HUES64 (cell line): ENCODE results near the gene FHIT.

Experiments used
- H3K27ac ChIP-seq: 2 replicates; pipeline ENCODE4 v1.7.0; 2013; ENCODE audit warnings: low read depth, low read length, inconsistent platforms
- H3K27me3 ChIP-seq: 2 replicates; pipeline ENCODE4 v1.6.1; 2013; ENCODE audit warnings: mild to moderate bottlenecking, low read length; ENCODE audit not compliant: insufficient read depth
- H3K36me3 ChIP-seq: 2 replicates; pipeline ENCODE4 v1.6.1; 2013; ENCODE audit warnings: mild to moderate bottlenecking, low read length; ENCODE audit not compliant: insufficient read depth
- H3K4me1 ChIP-seq: 2 replicates; pipeline ENCODE4 v1.6.1; 2013; ENCODE audit warnings: mild to moderate bottlenecking, low read length, moderate library complexity; ENCODE audit not compliant: insufficient read depth
- H3K4me3 ChIP-seq: 2 replicates; pipeline ENCODE4 v1.5.1; 2013; ENCODE audit warnings: mild to moderate bottlenecking, low read length, moderate library complexity
- H3K9ac ChIP-seq: 2 replicates; pipeline ENCODE4 v1.6.1; 2013; ENCODE audit warnings: mild to moderate bottlenecking, low read depth, low read length
- H3K9me3 ChIP-seq: 2 replicates; pipeline ENCODE4 v1.6.1; 2013; ENCODE audit warnings: low read depth, low read length; ENCODE audit not compliant: insufficient read depth
- WGBS: fragments of 150-250, 120-280 bp; methylation state at CpG from one replicate; pipeline ENCODE4 v1.1.7; 2013; ENCODE audit warnings: missing lambda C conversion rate; 5-methylcytosine and 5-hydroxymethylcytosine counted together

The FHIT gene

DNA sequence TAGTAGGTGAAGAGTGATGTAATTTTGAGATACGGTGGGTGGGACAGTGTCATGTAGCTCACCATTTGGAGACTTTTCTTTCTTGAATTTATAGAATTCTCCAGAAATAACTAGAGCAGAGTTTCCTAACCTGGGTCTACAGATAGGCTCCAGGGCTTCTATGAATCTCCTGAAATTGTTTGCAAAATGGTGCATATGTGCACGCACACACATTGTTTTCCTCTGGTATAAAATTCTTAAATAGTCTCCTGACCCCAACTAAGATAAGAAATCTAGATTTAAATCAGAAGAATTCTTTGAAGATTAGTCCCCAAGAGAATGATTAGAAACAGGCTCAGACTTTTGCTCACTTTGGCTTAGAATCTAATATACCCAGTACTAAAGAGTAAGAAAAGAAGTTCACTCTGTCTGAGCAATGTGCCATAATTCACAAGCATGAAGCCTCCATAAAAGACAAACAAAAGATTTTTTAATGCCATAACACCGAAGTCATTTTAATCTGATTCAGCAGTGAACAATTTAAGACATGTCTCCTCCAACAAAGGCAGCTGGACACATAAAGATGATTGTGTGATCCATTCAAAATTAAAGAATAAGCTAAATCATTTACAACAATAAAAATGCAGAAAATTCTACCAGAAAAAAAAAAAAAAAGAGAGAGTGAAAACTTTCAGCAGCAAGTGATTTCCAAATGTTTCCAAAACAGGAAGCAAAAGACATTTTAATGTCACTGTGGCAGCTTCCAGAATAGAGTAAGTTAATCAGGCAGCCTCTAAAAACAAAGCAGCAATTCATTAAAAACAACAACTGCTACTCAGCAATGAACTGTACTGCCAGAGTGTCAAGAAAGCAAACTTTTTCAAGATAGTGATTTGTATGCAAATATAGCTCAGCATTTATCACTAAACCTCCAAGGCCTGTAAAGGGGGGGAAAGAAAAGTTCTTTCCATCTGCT is 1225.9 kb downstream of the FHIT start:
- H3K27me3 ChIP-seq: no peaks in the 10 kb centered on the region
- no peak overlapping the region for H3K27ac ChIP-seq
- no peak overlapping the region for H3K9ac ChIP-seq
- WGBS: 95% methylated on average over 3 of the region's 3 CpGs
- H3K4me1 ChIP-seq: no peaks in the 10 kb centered on the region
- H3K36me3 ChIP-seq: no peaks in the 10 kb centered on the region
- H3K9me3 ChIP-seq: no peaks in the 10 kb centered on the region
- no peak overlapping the region for H3K4me3 ChIP-seq

DNA sequence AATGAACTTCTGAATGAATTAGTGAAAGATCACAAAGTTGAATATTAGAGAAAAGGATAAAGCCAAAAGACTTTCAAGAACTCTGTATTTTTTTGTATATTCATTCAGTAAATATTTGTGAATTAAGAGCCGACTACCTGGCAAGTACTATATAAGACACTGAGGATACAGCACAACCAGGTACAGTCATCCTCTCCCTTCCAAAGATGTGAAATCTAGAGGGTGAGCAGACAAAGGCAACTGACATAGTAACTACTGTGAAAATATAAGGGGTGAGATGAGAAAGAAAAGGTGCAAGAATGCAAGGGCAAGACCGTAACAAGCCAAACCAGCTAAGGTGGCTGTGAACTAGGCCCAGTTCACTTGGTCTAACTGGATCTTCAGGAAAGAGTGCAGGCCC is 1226.9 kb downstream of the FHIT start:
- WGBS: 90% methylated on average over 1 of the region's 2 CpGs
- no peak overlapping the region for H3K9ac ChIP-seq
- H3K4me1 ChIP-seq: no peaks in the 10 kb centered on the region
- no peaks in the 10 kb centered on the region for H3K36me3 ChIP-seq
- no peak overlapping the region for H3K4me3 ChIP-seq
- H3K27ac ChIP-seq: no peak overlapping the region
- H3K27me3 ChIP-seq: no peaks in the 10 kb centered on the region
- H3K9me3 ChIP-seq: no peaks in the 10 kb centered on the region

GRCh38 chr3:60023189-60023588 is 1228.1 kb downstream of the FHIT start:
- Histone ChIP-seq H3K4me1 (no peaks in the 10 kb centered on the region), H3K27ac (no peak overlapping the region), H3K9ac (no peak overlapping the region), H3K36me3 (no peaks in the 10 kb centered on the region), H3K4me3 (no peak overlapping the region), H3K9me3 (no peaks in the 10 kb centered on the region), H3K27me3 (no peaks in the 10 kb centered on the region)

DNA sequence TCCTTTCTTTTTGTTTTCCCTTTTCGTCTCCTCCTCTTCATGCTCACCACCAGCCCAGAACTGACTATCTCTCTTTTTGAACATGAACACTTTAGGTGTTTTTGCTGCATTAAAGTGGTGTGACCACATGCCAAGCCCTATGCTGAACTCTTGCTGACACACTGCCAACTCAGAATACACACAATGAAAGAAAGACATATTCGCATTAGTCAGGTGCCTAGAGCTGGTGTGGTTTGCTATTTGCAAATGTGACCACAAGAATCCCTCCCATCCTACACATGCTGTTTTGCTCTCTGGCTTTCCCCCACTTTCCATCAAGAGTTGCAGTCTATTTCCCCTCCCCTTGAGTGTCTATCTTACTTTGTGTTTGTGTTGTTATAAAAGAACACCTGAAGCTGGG is 1233.6 kb downstream of the FHIT start:
- WGBS: 97% methylated on average over 2 of the region's 2 CpGs

GRCh38 chr3:60015032-60015705 is 1236.1 kb downstream of the FHIT start:
- H3K9me3 ChIP-seq: no peaks in the 10 kb centered on the region
- H3K4me1 ChIP-seq: peaks cover 10% of the 10 kb centered on the region
- no peak overlapping the region for H3K9ac ChIP-seq
- no peaks in the 10 kb centered on the region for H3K27me3 ChIP-seq
- H3K36me3 ChIP-seq: no peaks in the 10 kb centered on the region
- no peak overlapping the region for H3K4me3 ChIP-seq
- no peak overlapping the region for H3K27ac ChIP-seq
- 92% methylated on average over 6 of the region's 6 CpGs for WGBS

More for the DNA sequence above, 1233.6 kb downstream of the FHIT start:
- no peak overlapping the region for H3K9ac ChIP-seq
- no peaks in the 10 kb centered on the region for H3K36me3 ChIP-seq
- H3K27ac ChIP-seq: no peak overlapping the region
- H3K27me3 ChIP-seq: no peaks in the 10 kb centered on the region
- H3K4me3 ChIP-seq: no peak overlapping the region
- H3K4me1 ChIP-seq: no peaks in the 10 kb centered on the region
- H3K9me3 ChIP-seq: no peaks in the 10 kb centered on the region

DNA sequence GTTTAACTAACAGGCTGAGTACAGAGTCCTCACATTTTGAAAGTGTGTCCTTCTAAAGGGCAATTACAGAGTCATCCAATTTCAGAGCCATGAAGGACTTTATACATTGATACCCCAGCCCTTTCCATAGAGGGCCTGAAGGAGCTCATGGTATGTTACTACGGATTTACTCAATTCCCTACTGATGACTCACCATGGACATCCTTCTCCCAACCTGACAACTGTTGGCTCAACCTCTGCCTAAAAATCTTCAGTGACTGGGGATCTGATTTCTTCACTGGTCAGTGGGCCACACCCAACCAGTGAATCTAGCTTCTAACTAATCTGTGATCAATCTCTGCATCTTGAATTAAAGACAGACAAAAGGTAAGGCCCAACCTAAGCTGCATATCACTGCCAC is 1238.0 kb downstream of the FHIT start:
- 91% methylated on average over 1 of the region's 1 CpG for WGBS
- H3K27ac ChIP-seq: no peak overlapping the region
- peaks cover 15% of the 10 kb centered on the region for H3K4me1 ChIP-seq
- no peaks in the 10 kb centered on the region for H3K27me3 ChIP-seq
- no peaks in the 10 kb centered on the region for H3K36me3 ChIP-seq
- H3K9ac ChIP-seq: no peak overlapping the region
- no peak overlapping the region for H3K4me3 ChIP-seq
- H3K9me3 ChIP-seq: no peaks in the 10 kb centered on the region

DNA sequence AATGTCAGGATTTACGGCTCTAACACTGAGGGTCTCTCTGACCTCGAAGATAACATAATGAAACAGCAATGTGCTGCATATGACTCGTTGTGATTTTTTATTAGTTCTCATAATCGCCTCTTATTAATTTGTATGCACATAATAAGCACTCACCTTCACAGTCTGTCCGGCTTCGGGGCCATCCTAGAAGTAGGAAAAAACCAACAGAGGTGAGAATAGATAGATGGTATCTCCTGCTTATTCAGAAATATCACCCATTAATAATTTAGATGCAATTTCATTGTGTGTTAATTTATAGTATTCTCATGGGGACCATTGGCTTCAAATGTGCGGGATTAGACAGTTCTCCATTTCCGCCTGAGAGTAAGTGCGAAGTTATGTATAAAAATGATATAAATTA is 1240.0 kb downstream of the FHIT start:
- H3K4me3 ChIP-seq: no peak overlapping the region
- no peaks in the 10 kb centered on the region for H3K36me3 ChIP-seq
- no peak overlapping the region for H3K9ac ChIP-seq

DNA sequence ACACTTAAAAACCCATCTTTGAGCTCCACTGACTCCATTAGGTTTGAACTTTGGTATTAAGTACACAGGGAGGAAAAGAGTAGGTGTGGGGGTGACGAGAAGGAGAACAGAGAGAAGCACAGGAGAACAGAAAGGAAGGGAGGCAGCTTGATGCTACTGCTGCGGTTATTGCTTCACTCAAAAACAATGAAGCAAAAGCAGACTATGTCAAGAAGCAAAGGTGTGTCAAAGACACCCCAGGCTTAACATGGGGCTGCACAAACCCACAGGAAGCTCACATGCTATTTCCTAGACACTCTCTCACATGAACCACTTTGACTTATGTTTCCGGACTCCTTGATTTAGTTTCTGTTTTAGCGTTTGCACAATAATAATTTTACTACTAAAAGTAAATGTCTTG is 1240.5 kb downstream of the FHIT start:
- H3K9ac ChIP-seq: no peak overlapping the region
- no peak overlapping the region for H3K27ac ChIP-seq

More for the DNA sequence above, 1240.0 kb downstream of the FHIT start:
- no peaks in the 10 kb centered on the region for H3K9me3 ChIP-seq
- H3K4me1 ChIP-seq: peaks cover 15% of the 10 kb centered on the region
- H3K27ac ChIP-seq: no peak overlapping the region
- no peaks in the 10 kb centered on the region for H3K27me3 ChIP-seq
- WGBS: 93% methylated on average over 6 of the region's 9 CpGs

GRCh38 chr3:60009931-60010478 is 1241.2 kb downstream of the FHIT start:
- 79% methylated on average over 3 of the region's 3 CpGs for WGBS

More for the DNA sequence above, 1240.5 kb downstream of the FHIT start:
- Histone ChIP-seq H3K4me3 (no peak overlapping the region), H3K36me3 (no peaks in the 10 kb centered on the region), H3K9me3 (no peaks in the 10 kb centered on the region), H3K4me1 (peaks cover 15% of the 10 kb centered on the region), H3K27me3 (no peaks in the 10 kb centered on the region)
- 86% methylated on average over 3 of the region's 4 CpGs for WGBS

DNA sequence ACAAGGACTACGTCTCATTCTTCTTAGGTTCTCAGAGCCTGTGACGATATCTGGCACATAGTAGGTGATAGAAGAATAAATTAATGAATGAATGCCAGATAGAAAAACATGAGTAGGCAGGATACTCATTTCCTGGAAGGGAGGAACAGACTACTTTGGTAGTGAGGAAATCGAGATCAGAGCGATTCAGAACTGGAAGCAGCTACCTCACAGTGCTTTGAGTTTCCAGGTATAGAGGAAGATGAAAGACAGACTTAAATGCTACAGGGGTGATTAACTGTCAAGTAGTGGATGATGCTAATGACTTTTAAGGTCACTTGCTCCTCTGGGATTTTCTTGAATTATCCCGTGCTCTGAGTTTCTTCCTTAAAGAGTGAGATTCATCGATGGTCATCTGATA is 1249.9 kb downstream of the FHIT start:
- Histone ChIP-seq H3K27me3 (no peaks in the 10 kb centered on the region), H3K27ac (no peak overlapping the region), H3K9ac (no peak overlapping the region), H3K4me3 (no peak overlapping the region), H3K9me3 (no peaks in the 10 kb centered on the region), H3K4me1 (peaks cover 18% of the 10 kb centered on the region), H3K36me3 (no peaks in the 10 kb centered on the region)
- WGBS: 98% methylated on average over 6 of the region's 6 CpGs

More at GRCh38 chr3:60009931-60010478, 1241.2 kb downstream of the FHIT start:
- Histone ChIP-seq H3K36me3 (no peaks in the 10 kb centered on the region), H3K27me3 (no peaks in the 10 kb centered on the region), H3K27ac (no peak overlapping the region), H3K9ac (no peak overlapping the region), H3K4me1 (peaks cover 15% of the 10 kb centered on the region), H3K4me3 (no peak overlapping the region), H3K9me3 (no peaks in the 10 kb centered on the region)
